ENCODE measurements around the gene HOXA10.

DNA sequence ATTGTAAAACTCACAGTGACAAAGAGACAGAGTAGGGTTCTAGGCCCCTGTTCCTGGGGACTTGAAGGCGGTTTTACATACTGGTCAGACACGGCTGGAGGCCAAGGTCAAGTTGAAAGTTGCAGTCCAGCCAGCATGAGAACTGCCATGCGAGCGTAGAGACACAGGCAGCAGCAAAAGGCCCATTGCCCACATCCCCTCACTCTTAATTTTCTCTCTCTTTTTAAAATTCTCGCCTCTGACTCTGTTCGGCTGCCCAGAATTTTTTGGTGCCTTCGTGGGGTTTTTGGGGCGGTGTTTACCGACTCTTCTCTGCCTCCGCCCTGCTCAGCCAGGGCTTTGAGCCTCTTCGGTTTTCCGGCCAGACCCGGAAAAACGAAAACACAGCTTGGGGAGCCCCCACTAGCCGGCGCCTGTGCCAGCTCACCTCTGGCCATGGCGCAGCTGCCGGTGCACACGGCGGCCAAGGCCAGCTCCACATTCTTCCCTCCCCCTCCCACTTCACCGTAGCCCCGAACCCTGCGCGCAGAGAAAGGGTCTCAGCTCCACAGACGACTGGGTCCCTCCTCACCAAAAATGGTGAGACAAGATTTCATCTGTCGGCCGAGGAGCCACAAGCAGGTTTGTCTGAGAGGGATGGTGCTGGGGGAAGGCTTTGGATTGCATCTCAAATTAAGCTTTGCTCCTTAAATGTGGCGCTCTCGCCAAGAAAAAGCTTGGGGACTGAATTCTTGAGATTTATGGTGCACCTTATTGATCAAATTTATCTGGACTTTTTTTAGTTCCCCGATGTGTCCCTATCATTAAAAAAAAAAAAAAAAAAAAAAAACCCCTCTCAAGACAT lies 28.1 kb upstream of the HOXA10 start:
- TF ChIP-seq EZH2 (IDR thresholded peaks at IDR 0.05; ENCODE audit: low read depth): no peak
- TF ChIP-seq, protein P1, sequence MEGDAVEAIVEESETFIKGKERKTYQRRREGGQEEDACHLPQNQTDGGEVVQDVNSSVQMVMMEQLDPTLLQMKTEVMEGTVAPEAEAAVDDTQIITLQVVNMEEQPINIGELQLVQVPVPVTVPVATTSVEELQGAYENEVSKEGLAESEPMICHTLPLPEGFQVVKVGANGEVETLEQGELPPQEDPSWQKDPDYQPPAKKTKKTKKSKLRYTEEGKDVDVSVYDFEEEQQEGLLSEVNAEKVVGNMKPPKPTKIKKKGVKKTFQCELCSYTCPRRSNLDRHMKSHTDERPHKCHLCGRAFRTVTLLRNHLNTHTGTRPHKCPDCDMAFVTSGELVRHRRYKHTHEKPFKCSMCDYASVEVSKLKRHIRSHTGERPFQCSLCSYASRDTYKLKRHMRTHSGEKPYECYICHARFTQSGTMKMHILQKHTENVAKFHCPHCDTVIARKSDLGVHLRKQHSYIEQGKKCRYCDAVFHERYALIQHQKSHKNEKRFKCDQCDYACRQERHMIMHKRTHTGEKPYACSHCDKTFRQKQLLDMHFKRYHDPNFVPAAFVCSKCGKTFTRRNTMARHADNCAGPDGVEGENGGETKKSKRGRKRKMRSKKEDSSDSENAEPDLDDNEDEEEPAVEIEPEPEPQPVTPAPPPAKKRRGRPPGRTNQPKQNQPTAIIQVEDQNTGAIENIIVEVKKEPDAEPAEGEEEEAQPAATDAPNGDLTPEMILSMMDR (conservative IDR thresholded peaks at IDR 0.05): no peak
